Adrenal gland (tissue), 12 donors: ENCODE data around the gene BFSP1. TPM values are rescaled to one million over a fixed set of nuclear protein-coding genes. Genes with fewer than 3 reads are reported as not detected.

Experiments
- DNase-seq, 7 donors: peaks; one replicate each; pipeline ENCODE4 v3.0.0-alpha.2; 2019 to 2020
- H3K27ac ChIP-seq, 5 donors: fragments of 200-600 bp; sonication (generic) in 4 of 5; 1 replicate in 3 of 5; 2 replicates in 2 of 5; pipeline versions ENCODE4 v1.5.1 to v1.8.0; 2016 to 2020; ENCODE audit warnings: mild to moderate bottlenecking in 1 of 5
- H3K27me3 ChIP-seq: fragments of 200-600 bp; 2 replicates; pipeline ENCODE4 v1.8.0; 2021
- H3K36me3 ChIP-seq, 2 donors: fragments of 200-600 bp; replicated peaks in 1 of 2; 1 replicate in 1 of 2; 2 replicates in 1 of 2; pipeline versions ENCODE4 v1.5.1 to v1.8.0; 2018 to 2022
- H3K4me1 ChIP-seq, 2 donors: fragments of 200-600 bp; replicated peaks in 1 of 2; 1 replicate in 1 of 2; 2 replicates in 1 of 2; pipeline versions ENCODE4 v1.5.1 to v1.8.0; 2018 to 2021
- H3K4me3 ChIP-seq, 4 donors: fragments of 200-600 bp; sonication (generic) in 3 of 4; one replicate each; pipeline ENCODE4 v1.5.1; 2016 to 2018
- H3K9me3 ChIP-seq, 3 donors: fragments of 200-600 bp; sonication (generic) in 1 of 3; replicated peaks in 1 of 3; 1 replicate in 2 of 3; 2 replicates in 1 of 3; pipeline versions ENCODE4 v1.5.1 to v1.8.0; 2016 to 2021
- CTCF ChIP-seq, 6 experiments: fragments of 450-650 bp in 4 of 6; fragments of 200-600 bp in 2 of 6; sonication (generic) in 1 of 6; IDR thresholded peaks; 1 replicate in 5 of 6; 2 replicates in 1 of 6; pipeline versions ENCODE4 v1.5.1 to v1.8.0; 2016 to 2021; ENCODE audit warnings: antibody characterized with exemption in 6 of 6, mild to moderate bottlenecking in 2 of 6, moderate library complexity in 1 of 6
- POLR2A ChIP-seq, 2 donors: fragments of 450-650 bp; IDR thresholded peaks; one replicate each; pipeline ENCODE4 v1.6.1; 2017; ENCODE audit warnings: antibody characterized with exemption in 2 of 2, mild to moderate bottlenecking in 2 of 2, moderate library complexity in 1 of 2
- WGBS, 4 donors: extraction: QIAGEN DNeasy Blood & Tissue Kit in 2 of 4; methylation state at CpG; one replicate each; pipeline versions ENCODE4 v1.1.5 to v1.1.7; 2013 to 2017; 5-methylcytosine and 5-hydroxymethylcytosine counted together
- intact Hi-C, 2 donors: fragments of 100-400 bp; cut with DNase I; formaldehyde crosslinking; loops; one replicate each; pipeline versions ENCODE4 v1.14.1 to v1.15.0; 2022 to 2023
- polyA plus RNA-seq, 3 donors: library from polyadenylated mRNA; stranded (reverse); fragments of 200-250 nt in 2 of 3; fragments of 350-450 nt in 1 of 3; fragmentation: Illumina TruSeq in 1 of 3; extraction: RNeasy Lipid Tissue Mini Kit (QIAGEN cat#74804) in 1 of 3; gene quantifications; one replicate each; pipeline ENCODE4 v1.2.3, GENCODE V29; 2013 to 2014
- total RNA-seq, 9 donors: library from RNA; depleted of rRNA in 4 of 9; stranded (reverse); fragments of >200 nt in 4 of 9; fragments of 120-200 nt in 1 of 9; fragmentation: NEBNext Ultra II Directional in 1 of 9; extraction: Animal tissue kit (Norgen Biotek cat#: 25700) in 1 of 9; gene quantifications; one replicate each; pipeline versions ENCODE4 v1.1.0 to v1.2.4, GENCODE V29; 2013 to 2023
- donor health status: healthy with polysubstance abuse.
- donor health status: Bipolar disorder and iron deficiency.
- donor health status: DM: yes; HTN: yes; CAD: no.
- donor health status: DM: no; HTN: no; CAD: no.
- donor health status: DM: no; HTN: no; CAD: no.
- donor health status: DM: yes; HTN: yes; CAD: no.

The BFSP1 gene
- total and polyA plus RNA-seq, 12 donors: 0.39 to 18.5 (median 2.2) TPM

GRCh38 chr20:17468073-17468840 lies 62.9 kb downstream of the BFSP1 start:
- Histone ChIP-seq H3K36me3 (no peaks in the 10 kb centered on the region), H3K4me3 (no peak overlapping the region), H3K4me1 (no peaks in the 10 kb centered on the region), H3K27me3 (no peaks in the 10 kb centered on the region), H3K9me3 (no peaks in the 10 kb centered on the region), H3K27ac (no peak overlapping the region)
- DNase-seq: no peak
- TF ChIP-seq CTCF (IDR thresholded peaks at IDR 0.05) (no peak), POLR2A (IDR thresholded peaks at IDR 0.05) (no peak)
- WGBS, 4 donors: 69 to 89% (median 79%) methylated on average over 11 to 24 of the region's 24 CpGs
- intact Hi-C loops: no loop called here

DNA sequence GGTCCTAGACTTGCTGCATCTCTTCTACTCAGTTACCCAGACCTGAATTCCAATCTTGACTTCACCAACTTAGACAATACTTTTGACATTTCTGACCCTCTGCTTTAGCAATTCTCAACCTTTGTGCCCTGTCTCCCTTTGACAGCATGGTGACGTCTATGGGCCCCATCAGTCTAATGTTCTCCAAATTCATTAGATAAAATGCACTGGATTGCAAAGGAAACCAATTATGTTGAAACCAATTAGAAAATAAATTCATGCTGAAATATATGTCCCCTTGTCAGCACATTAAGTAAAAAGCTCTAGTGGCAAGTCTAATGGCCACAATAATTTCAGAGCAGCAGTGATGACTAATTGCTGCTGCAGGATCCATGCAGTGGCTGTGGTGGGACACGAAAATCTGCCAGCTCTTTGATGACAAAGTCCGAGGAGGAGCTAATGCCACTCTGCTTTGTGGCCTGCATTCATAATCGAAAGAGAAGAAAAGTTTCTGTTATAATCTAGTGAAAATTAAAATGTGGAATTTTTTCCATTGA lies 64.0 kb downstream of the BFSP1 start:
- DNase-seq: no peak
- 70 to 85% (median 77%) methylated on average over 4 of the region's 4 CpGs for WGBS, 4 donors
- Histone ChIP-seq H3K27ac (no peak overlapping the region), H3K4me3 (no peak overlapping the region), H3K27me3 (no peaks in the 10 kb centered on the region), H3K36me3 (no peaks in the 10 kb centered on the region), H3K9me3 (no peaks in the 10 kb centered on the region), H3K4me1 (no peaks in the 10 kb centered on the region)
- TF ChIP-seq CTCF (IDR thresholded peaks at IDR 0.05) (no peak), POLR2A (IDR thresholded peaks at IDR 0.05) (no peak)
- intact Hi-C loops: no loop called here

DNA sequence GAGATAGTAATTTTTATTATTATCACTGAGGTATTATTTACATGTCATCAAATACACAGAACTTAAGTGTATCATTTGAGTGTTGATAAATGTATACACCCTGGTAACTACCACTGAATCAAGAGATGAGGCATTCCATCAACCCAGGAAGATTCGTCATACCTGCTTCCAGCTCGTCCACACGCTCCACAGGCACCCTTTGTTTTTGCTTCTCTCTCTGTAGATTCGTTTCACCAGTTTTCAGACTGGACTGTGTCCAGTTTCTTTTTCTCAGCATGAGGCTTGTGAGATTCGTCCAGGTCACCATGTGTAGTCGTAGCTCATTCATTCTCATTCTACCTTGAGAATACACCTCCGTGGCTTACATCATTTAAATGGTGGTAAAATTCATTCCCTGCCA lies 64.5 kb downstream of the BFSP1 start:
- Histone ChIP-seq H3K4me1 (no peaks in the 10 kb centered on the region), H3K27me3 (no peaks in the 10 kb centered on the region), H3K27ac (no peak overlapping the region), H3K4me3 (no peak overlapping the region), H3K36me3 (no peaks in the 10 kb centered on the region), H3K9me3 (no peaks in the 10 kb centered on the region)
- no peak for DNase-seq
- TF ChIP-seq POLR2A (IDR thresholded peaks at IDR 0.05) (no peak), CTCF (IDR thresholded peaks at IDR 0.05) (no peak)
- intact Hi-C loops: no loop called here
- WGBS, 4 donors: 71 to 83% (median 79%) methylated on average over 7 of the region's 7 CpGs

- Histone ChIP-seq H3K27me3 (no peaks in the 10 kb centered on the region), H3K4me1 (no peaks in the 10 kb centered on the region), H3K4me3 (no peak overlapping the region), H3K9me3 (no peaks in the 10 kb centered on the region), H3K36me3 (no peaks in the 10 kb centered on the region), H3K27ac (no peak overlapping the region)
- intact Hi-C loops: no loop called here
- 90 to 94% (median 92%) methylated on average over 4 to 10 of the region's 10 CpGs for WGBS, 4 donors
- no peak for DNase-seq
- TF ChIP-seq POLR2A (IDR thresholded peaks at IDR 0.05): no peak
These were observed 65.9 kb downstream of the BFSP1 start for GRCh38 chr20:17465236-17465635.

DNA sequence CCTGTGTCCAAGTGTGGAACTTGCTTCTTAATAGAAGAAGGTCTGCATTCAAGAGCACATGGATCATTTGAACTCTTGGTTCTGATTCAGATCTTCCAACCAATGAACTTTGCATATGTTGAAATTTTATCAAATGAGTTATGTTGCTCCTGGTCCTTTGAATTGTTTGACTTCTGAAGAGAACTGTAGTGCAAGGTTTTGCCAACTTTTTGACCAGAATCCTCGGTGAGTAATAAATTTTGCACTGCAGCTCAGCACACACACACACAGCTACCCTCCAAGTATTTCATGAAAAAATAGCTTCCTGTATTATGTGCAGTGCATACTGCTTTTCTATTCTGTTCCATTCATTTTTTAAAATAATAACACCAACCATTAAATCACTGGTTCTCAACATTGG lies 67.5 kb downstream of the BFSP1 start:
- H3K36me3 ChIP-seq: no peaks in the 10 kb centered on the region
- WGBS, 4 donors: 22 to 53% (median 37%) methylated on average over 1 of the region's 1 CpG
- intact Hi-C loops: no loop called here
- no peaks in the 10 kb centered on the region for H3K4me1 ChIP-seq
- no peak overlapping the region for H3K4me3 ChIP-seq
- DNase-seq: no peak
- no peak overlapping the region for H3K27ac ChIP-seq
- H3K9me3 ChIP-seq: no peaks in the 10 kb centered on the region
- H3K27me3 ChIP-seq: no peaks in the 10 kb centered on the region
- TF ChIP-seq CTCF (IDR thresholded peaks at IDR 0.05): no peak
